Sigmoid colon (tissue), 4 donors: Measurements from ENCODE around the gene GALNT17.

ENCODE experiments used
- CTCF ChIP-seq, 4 experiments: fragments of 450-650 bp in 3 of 4; fragments of 200-600 bp in 1 of 4; IDR thresholded peaks; one replicate each; pipeline ENCODE4 v1.5.1; 2016 to 2019; ENCODE audit warnings: antibody characterized with exemption in 4 of 4, mild to moderate bottlenecking in 3 of 4, moderate library complexity in 2 of 4
- EP300 ChIP-seq, 4 donors: sonication (generic); formaldehyde crosslinking; IDR thresholded peaks; one replicate each; pipeline ENCODE4 v1.6.1; 2017; ENCODE audit warnings: antibody characterized with exemption in 4 of 4
- POLR2A ChIP-seq, 2 donors: fragments of 450-650 bp; IDR thresholded peaks; one replicate each; pipeline ENCODE4 v1.6.1; 2016; ENCODE audit warnings: antibody characterized with exemption in 2 of 2, mild to moderate bottlenecking in 2 of 2, moderate library complexity in 2 of 2
- POLR2AphosphoS5 ChIP-seq, 4 donors: sonication (generic); formaldehyde crosslinking; IDR thresholded peaks; one replicate each; pipeline ENCODE4 v1.6.1; 2017; ENCODE audit warnings: antibody characterized with exemption in 4 of 4

GRCh38 chr7:71553306-71553705, 421.4 kb downstream of the GALNT17 start:
- TF ChIP-seq POLR2AphosphoS5 (IDR thresholded peaks at IDR 0.05), result no peak
- no peak for TF ChIP-seq EP300 (IDR thresholded peaks at IDR 0.05)
- no peak for TF ChIP-seq CTCF (IDR thresholded peaks at IDR 0.05)
- TF ChIP-seq POLR2A (IDR thresholded peaks at IDR 0.05), result no peak
